ENCODE data around the gene DPP8.
"Not testable (repeated sequence)": the region's sequence is repeated elsewhere in the genome, so short reads cannot be mapped to it uniquely, and the experiment has no call there.

Gene DPP8

DNA sequence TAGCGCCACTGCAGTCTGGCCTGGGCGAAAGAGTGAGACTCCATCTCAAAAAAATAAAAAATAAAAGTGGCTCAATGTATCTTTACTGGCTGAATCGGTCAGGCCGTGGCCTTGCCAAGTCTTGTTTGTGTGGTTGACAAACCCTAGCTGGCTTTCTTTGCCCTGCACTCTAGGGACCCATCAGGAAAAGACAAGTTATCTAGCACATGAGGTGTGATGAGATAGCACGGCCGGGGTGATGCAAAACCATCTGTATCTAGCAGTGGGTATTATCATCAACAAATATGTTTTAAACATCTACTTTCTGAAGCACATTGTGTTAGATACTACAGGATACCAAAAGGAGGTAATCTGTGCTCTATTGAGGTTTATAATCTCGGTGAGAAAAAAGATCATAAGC is 3.9 kb upstream of the DPP8 start:
- DNase-seq, result no peak

DNA sequence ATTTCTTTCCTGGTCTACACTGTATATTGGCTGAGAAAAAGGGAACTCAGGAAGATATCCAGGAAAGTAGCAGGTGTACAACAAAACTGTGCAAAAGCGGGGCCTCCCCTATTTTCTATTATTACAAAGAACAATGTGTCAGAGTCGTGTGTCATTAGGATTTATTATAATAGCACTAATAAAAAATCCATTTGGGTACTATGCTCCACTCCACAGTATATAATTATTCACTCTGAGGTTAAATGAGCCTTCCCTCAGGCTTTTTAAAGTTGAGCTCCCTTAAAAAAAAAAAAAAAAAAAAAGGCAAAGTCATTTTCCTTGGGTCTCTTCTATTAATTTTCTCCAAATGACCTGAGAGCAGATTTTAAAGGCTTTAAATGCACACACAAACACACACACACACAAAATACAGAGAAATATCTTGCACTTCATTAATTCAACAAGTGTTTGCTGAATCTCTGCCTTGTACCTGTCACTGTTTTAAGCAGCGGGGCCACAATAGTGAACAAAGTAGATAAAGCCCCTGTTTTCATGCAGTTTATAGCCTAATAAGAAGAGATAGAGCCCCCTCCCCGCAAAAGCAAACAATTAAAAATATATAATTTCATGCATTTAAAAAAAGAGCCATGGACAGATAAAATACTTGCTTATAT is 1.3 kb upstream of the DPP8 start:
- DNase-seq, result no peak

DNA sequence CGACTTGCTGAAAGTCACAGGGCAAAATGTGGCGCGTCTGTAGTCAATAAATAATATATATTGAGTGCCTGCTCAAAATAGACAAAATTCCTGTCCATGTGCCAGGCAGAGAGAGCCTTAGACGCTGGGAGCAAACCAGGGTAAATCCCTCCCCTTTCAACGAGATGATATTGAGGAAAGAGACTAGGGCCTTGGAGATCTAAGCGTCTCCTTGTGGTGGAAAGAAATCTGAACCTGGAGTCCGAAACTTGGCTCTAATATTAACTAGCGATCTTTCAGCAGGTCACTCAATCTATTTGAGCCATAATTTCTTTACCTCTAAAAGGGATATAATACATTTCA is 348 bp upstream of the DPP8 start:
- DNase-seq, result no peak

DNA sequence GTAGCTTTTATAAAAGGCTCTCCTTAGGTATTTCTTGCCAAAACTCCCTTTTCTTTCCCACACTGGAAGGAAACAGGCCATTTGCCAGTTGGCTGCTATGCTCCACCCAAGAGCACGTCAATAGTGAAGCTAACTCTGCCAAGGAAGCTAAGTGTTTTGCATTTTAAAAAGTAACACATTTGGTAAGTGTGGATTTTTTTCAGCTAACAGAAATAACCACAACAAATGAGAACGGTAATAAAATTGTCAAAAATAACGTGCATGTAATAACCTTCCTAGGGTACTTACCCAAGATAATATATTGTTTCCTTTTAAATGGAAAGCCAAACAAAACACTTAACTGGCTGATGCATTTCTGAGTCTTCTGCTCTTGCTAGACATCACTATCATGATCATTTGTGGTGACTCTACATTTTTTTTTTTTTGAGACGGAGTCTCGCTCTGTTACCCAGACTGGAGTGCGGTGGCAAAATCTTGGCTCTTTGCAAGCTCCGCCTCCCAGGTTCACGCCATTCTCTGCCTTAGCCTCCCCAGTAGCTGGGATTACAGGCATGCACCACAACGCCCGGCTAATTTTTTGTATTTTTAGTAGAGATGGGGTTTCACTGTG is 4.6 kb downstream of the DPP8 start:
- no peak for DNase-seq

DNA sequence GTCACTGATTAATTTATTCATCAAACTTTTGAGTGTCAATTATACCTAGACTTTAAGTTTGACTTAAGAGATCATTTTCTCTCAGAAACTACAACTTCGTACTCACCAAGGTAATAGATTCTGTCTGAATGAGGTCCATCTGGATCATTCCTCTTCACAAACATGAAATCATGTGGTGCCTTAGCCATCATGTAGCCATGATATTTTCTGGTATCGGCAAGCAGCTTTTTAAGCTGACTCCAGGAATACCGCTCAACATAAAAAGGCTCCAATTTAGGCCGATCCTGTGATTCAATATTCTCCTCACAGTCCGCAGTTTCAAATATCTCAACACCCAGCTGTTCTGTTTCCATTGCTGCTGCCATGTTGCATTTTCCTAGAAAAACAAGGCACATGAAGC is 5.3 kb downstream of the DPP8 start:
- DNase-seq, result no peak

DNA sequence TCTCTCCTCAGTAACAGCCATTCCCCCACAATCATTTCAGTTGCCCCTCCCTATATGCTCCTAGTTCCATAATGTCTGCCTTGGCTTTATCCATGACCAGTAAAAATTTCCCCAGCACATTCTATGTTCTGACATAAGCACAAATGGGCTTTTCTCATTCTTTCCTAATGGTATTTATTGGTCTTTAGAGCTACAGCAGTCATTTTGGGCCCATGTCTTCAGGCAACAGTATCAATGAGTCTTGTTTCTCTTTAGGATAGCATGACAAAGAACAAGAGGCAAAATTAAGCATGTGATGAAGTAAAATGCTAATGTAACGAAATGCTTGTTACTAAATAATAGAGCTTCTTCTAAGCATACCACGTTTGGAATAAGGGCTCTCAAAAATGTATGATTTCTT is 8.2 kb downstream of the DPP8 start:
- no peak for DNase-seq

DNA sequence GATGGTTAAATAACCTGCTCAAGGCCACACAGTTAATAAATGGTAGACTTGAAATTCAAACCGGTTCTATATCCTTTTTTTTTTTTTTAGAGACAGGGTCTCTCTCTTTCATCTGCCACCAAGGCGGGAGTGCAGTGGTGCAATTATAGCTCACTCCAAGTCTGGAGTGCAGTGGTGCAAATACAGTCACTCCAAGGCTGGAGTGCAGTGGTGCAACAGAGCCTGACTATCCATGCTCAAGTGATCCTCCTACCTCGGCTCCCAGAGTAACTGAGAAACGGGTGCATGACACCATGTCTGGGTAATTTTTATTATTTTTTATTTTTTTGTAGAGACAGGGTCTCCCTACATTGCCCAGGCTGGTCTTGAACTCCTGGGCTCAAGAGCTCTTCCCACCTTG is 23.4 kb downstream of the DPP8 start:
- no peak for DNase-seq

DNA sequence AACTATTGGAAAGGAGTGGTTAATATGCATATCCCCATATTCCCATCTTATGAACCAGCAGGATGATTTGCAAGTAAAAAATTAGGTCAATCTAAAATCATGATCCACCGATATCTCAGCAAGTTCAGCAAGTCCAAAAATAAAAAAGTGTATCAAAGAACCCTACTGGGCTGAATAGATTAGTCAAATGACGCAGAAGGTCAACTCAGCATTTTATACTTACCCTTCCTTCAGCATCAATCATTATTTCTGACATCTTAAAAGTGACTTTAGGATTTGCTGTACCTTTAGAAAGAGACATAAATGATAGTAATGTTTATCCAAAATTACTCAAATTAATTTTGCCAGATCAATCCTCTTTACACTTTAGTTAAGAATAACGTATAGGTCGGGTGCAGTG is 32.6 kb downstream of the DPP8 start:
- no peak for DNase-seq

DNA sequence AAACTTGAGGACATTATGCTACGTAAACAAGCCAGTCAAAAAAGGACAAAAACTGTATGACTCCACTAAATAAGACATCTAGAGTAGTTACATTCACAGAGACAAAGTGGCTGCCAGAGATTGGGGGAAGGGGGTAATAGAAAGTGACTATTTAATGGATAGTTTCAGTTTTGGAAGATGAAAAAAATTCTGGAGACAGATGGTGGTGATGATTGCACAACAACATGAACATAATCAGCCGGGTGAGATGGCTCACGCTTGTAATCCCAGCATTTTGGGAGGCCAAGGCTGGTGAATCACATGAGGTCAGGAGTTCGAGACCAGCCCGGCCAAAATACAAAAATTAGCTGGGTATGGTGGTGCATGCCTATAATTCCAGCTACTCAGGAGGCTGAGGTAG is 40.6 kb downstream of the DPP8 start:
- DNase-seq, result peak; percentile 17

DNA sequence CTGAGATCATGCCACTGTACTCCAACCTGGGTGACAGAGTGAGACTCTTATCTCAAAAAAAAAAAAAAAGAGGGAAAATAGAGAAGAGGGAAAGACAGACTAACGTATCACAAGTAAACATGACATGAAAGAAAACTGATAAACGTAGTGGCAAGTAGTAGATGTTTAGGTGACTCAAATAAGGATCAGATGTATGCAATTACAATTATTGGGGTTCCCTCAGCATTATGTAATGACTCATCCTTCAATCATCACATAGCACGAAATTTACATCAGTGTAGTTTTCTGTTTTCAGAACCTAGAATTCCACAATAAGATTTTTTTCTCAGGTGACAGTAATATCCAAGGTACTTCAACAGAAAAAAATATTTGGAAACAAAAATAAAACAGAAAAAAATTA is 46.6 kb downstream of the DPP8 start:
- no peak for DNase-seq

DNA sequence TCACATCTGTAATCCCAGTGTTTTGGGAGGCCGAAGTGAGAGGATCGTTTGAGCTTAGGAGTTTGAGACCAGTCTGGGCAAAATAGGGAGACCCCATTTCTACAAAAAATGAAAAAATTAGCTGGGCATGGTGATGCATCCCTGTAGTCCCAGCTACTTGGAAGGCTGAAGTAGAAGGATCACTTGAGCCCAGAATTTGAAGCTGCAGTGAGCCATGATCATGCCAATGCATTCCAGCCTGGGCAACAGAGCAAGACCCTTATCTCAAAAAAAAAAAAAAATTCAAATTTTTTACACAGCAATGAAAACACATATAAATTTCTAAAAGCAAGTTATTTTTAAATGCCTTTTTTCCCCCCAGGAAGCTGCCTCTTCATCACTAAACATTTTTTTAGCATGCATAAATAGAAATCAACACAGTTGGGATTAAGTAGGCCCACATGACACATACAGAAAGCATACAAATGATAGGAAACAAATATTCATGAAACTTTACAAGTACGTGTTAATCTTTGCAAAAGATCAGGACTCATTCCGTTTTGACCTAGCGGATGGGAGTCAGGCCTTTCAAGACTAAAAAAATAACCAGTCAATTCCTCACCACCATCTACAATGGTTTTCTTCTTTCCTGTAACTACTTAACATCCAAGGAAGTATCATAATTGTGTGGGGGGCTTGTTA is 49.1 kb downstream of the DPP8 start:
- DNase-seq, result no peak

DNA sequence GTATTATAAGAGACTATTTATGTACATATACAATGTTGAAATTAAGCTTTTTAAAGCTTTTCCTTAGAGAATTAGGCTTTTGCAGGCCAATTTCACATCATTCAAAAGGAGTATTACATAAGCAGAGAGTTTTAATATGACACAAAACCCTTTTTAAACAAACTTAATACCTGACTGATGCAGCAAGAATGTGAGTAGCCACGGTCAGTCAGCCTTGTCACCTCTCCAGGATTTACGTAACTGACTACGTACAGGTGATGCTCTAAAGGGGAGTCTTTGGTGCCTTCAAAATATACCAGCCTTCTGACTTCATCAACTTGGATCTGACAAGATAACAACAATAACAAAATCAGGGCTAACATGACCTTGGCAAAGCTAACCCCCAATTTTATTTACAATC is 50.6 kb downstream of the DPP8 start:
- DNase-seq, result no peak

DNA sequence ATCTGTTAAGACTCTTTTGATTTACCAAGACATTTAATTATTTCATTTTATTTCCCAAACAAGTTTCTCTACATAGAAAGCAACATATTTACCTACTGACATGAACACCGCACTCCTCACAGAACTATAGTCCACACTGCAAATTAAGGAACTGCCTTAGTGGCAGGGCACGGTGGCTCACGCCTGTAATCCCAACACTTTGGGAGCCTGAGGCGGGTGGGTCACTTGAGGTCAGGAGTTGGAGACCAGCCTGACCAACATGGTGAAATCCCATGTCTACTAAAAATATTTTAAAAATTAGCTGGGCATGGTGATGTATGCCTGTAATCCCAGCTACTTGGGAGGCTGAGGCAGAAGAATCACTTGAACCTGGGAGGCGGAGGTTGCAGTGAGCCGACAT is 54.4 kb downstream of the DPP8 start:
- DNase-seq, result not testable (repeated sequence)

DNA sequence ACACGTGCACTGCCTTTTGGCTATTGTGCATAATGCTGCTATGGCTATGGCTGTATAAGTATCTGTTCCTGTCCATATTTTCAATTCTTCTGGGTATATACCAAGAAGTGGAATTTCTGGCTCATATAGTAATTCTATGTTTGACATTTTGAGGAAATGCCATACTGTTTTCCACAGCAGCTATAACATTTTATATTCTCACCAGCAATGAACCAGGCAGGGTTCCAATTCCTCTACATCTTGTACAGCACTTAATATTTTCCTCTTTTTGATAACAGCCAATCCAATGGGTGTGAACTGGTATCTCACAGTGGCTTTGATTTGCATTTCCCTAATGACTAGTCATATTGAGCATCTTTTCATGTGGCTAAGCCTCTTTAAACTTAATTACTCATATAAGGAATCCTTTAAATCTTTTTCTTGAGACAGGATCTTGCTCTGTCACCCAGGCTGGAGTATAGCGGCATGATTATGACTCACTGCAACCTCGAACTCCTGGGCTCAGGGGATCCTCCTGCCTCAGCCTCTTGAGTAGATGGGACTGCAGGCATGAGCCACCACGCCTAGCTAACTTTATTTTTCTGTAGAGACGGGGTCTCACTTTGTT is 56.6 kb downstream of the DPP8 start:
- no peak for DNase-seq

DNA sequence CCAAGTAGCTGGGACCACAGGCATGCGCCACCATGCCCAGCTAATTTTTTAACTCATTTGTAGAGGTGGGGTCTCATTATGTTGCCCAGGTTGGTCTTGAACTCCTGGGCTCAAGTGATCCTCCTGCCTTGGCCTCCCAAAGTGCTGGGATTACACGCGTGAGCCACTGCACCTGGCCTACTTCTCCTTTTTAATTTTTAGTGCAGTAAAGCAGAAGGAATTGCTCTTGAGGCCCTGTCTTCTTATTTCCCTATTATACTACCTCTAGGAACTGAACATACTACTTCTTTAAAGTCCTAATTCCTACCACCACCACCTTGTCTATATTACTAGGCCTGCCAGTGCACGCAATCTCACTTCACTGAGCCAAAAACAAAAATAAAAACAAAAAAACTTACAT is 62.2 kb downstream of the DPP8 start:
- DNase-seq, result not testable (repeated sequence)

DNA sequence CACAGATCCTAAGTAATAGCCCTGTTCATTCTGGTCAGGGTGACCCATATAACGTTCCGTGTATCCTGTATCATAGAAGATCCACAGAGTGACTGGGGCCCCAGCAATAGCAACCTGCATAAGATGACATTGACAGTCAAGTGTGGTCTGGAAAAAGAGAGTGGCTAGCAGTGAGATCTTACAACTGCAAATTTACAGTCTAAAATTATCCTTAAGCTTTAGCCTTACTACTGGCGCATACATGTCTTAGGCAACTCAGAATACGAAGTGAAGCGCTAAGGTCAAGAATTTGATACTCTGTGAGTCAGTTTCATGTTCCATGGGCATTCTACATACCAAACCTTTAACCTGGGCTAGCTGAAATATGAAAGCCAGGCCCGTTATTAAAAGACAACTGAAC is 65.5 kb downstream of the DPP8 start:
- DNase-seq, result no peak

DNA sequence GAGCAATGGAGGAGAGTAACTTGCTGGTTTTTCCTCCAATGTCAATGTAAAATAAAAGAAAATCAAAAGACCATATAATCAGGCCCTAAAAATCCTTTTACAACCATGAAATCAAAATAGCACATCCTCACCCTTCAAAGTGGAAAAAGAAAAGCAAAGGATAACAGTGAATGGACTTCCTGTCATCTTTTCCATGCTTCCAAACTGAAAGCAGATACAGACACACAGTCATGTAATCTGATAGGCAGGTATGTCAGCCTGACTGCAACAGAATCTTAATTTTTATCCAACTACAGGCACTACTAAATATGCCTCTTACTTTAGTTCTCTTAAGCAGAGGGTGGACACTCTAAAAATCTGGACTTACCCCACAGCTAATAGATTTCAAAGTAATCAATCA is 66.9 kb downstream of the DPP8 start:
- DNase-seq, result no peak

DNA sequence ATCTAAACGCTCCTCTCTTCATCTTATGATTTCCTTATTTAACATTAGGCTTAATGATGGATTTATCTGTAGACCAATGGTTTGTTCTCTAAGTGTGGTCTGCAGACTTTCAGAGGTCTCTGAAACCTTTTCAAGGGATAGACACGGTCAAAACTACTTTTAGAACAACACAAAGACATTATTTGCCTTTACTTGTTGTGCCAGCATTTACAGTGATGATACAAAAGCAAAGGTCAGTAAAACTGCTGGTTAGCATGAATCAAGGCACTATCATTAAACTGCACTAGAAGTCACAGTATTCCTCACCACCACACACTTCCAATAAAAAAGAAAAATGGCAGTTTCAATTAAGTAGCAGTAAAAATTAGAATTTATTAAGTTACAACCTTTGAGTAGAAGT is 70.3 kb downstream of the DPP8 start:
- DNase-seq, result no peak

DNA sequence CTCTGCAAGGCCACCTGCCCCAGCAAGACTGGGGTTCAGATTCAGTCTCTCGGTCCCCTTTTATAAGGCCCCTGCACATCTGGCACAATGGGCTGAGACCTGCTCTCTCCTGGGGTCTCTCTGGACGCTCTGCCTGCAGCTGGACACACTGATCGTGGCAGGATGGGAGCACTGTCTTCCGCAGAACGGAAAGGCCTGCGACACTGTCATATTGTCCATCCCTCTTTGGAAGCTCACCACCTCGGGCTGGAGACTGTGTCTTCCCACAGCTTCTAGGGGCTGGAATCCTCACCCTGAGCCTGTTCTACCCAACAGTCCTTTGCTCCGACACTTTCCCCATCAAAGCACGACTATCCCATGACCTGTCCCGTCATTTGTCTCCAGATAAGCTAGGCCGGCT is 83.3 kb downstream of the DPP8 start:
- no peak for DNase-seq

DNA sequence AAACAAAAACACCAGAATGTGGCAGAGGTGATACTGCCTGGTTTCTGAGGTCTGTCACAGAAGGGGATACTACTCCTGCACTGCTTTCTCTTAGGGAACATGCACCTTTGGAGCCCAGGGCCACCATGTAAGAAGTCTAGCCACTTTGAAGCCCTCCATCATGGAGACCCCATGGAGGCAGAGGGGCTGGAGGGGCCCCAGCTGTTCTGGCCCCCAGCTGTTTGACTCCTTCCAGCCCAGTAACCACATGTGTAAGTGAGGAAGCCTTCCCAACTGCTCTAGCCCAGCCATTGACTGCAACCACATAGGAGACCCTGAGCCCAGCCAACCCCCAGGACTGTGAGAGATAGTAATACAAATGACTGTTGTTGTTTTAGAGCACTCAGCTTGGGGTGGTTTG is 85.8 kb downstream of the DPP8 start:
- DNase-seq, result no peak

DNA sequence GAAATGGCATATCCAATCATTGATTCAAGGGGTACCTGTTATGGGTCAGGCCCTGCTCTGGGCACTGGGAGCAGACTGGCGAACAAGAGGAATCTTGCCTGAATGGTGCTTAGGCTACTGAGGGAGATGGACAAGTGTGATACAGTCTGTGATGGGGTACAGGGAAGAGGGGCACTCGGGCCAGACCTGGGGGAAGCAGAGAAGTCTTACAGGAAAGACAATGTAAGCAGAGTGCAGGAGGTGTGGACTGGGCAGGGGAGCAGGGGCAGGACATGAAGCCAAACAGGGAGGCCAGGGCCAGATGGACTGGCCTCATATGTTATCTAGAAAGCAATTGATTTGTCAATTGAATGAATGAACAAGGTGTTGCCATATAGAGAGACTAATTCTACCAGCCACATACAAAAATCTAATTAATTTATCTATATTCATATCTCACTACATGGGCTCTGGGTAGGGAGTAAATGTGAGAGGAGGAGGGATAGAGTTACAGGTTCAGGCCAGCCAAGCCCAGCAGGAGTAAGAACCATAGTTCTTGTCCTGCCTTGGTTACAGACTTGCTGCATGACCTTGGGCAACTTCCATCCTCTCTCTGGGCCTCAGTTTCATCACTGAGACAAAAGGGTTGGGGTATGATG is 91.2 kb downstream of the DPP8 start:
- DNase-seq, result no peak

DNA sequence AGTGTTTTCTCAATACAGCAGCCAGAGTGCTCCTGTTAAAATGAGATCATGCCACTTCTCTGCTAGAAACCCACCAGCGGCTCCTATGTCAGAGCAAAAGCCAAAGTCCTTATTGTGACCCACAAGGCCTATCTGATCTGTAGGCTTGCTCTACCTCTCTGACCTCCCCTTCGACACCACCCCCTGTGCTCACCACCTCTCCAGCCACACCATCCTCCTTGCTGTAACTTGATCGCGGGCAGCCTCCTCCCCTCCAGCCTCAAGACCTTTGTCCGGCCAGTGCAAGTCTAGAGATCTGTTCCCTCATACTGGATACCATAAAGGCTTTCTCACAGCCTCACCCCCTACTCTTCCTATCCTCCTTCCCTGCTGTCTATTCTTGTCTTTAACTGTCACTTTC is 92.8 kb downstream of the DPP8 start:
- DNase-seq, result no peak

DNA sequence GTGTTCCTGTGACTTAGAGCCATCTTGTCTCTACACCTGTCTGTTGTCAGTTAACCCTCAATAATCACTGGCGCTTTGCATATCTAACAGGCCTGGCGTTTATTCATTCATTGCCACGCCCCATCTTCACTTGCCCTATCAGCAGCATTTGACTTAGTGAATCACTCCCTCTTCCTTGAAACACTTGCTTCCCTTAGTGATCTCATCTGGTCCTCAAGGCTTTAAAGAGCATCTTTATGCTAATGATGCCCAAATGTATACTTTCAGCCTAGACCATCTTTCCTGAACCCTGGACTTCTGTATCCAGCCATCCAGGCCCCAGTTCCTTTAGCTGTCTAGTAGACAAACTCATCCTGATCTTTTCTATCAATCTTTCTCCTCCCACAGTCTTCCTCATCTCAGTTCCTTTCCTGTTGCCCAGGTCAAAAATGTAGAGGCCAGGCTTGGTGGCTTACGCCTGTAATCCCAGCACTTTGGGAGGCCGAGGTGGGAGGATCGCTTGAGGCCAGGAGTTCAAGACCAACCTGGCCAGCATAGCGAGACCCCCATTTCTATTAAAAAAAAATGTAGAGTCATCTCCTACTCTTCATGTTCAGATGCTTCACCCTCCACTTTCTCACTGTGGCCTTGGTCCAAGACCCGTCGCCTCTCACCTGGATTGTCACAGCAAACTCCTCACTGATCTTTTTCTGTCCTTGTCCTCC is 93.4 kb downstream of the DPP8 start:
- DNase-seq, result no peak
